DND-41 (cell line): Measurements from ENCODE around the gene STARD13.

Experiments used
- ATAC-seq: fragments of 200-7000 bp; cut with Tn5 transposase; 3 replicates; pipeline ENCODE4 v1.9.1; 2021; ENCODE audit warnings: low read depth; ENCODE audit not compliant: insufficient read depth
- DNase-seq: peaks from one replicate; pipeline ENCODE4 v3.0.0-alpha.2; 2020
- H2AFZ ChIP-seq: 2 replicates; pipeline ENCODE4 v1.6.0; 2012; ENCODE audit warnings: low read depth, low read length
- H3K27ac ChIP-seq: 2 replicates; pipeline ENCODE4 v1.5.1; 2012; ENCODE audit warnings: low read length, inconsistent platforms
- H3K27me3 ChIP-seq: fragments of 200-600 bp; sonication (generic); 2 replicates; pipeline ENCODE4 v1.6.0; 2012; ENCODE audit warnings: low read length, mild to moderate bottlenecking, inconsistent platforms; ENCODE audit not compliant: insufficient read depth, poor library complexity
- H3K36me3 ChIP-seq: 2 replicates; pipeline ENCODE4 v1.5.1; 2012; ENCODE audit warnings: low read length, inconsistent platforms; ENCODE audit not compliant: insufficient read depth
- H3K4me1 ChIP-seq: 2 replicates; pipeline ENCODE4 v1.5.1; 2012; ENCODE audit warnings: mild to moderate bottlenecking, low read length; ENCODE audit not compliant: insufficient read depth
- H3K4me2 ChIP-seq: 2 replicates; pipeline ENCODE4 v1.6.0; 2012; ENCODE audit warnings: mild to moderate bottlenecking, moderate library complexity, low read length, inconsistent platforms; ENCODE audit not compliant: insufficient read depth
- H3K4me3 ChIP-seq, 2 experiments: fragments of 200-600 bp in 1 of 2; shearing (Covaris generic) in 1 of 2; 2 replicates each; pipeline ENCODE4 v1.5.1; 2012 to 2016; ENCODE audit warnings: inconsistent platforms in 2 of 2, low read length in 2 of 2, mild to moderate bottlenecking in 2 of 2, low read depth in 1 of 2, moderate library complexity in 1 of 2
- H3K79me2 ChIP-seq: 2 replicates; pipeline ENCODE4 v1.6.0; 2012; ENCODE audit warnings: low read length, inconsistent platforms; ENCODE audit not compliant: insufficient read depth
- H3K9ac ChIP-seq: 2 replicates; pipeline ENCODE4 v1.6.0; 2012; ENCODE audit warnings: low read depth, mild to moderate bottlenecking, inconsistent platforms, low read length, moderate library complexity
- H3K9me3 ChIP-seq: 2 replicates; pipeline ENCODE4 v1.5.1; 2012; ENCODE audit warnings: low read length, moderate library complexity, mild to moderate bottlenecking, inconsistent platforms; ENCODE audit not compliant: insufficient read depth, severe bottlenecking
- H4K20me1 ChIP-seq: 2 replicates; pipeline ENCODE4 v1.6.0; 2012; ENCODE audit warnings: low read length; ENCODE audit not compliant: insufficient read depth
- CTCF ChIP-seq: IDR thresholded peaks from 2 replicates; pipeline ENCODE4 v1.5.1; 2012; ENCODE audit warnings: borderline replicate concordance, low read length, moderate library complexity, mild to moderate bottlenecking; ENCODE audit not compliant: poor library complexity, severe bottlenecking; ENCODE audit errors: extremely low read depth
- EZH2 ChIP-seq: IDR thresholded peaks from 3 replicates; pipeline ENCODE4 v1.6.1; 2012; ENCODE audit warnings: borderline replicate concordance, low read depth, mild to moderate bottlenecking, moderate library complexity, low read length, inconsistent platforms; ENCODE audit not compliant: severe bottlenecking

STARD13 gene

GRCh38 chr13:33296793-33297425 lies 11.4 kb upstream of the STARD13 start:
- H3K9me3 ChIP-seq, result no peaks in the 10 kb centered on the region
- H3K79me2 ChIP-seq, result no peaks in the 10 kb centered on the region
- ATAC-seq, result no peak
- no peak for TF ChIP-seq CTCF
- TF ChIP-seq EZH2, result no peak
- no peak overlapping the region for H3K4me3 ChIP-seq
- H3K36me3 ChIP-seq, result no peaks in the 10 kb centered on the region
- H3K27ac ChIP-seq, result no peak overlapping the region
- H4K20me1 ChIP-seq, result no peaks in the 10 kb centered on the region
- no peak overlapping the region for H3K4me2 ChIP-seq
- H2AFZ ChIP-seq, result no peak overlapping the region
- no peaks in the 10 kb centered on the region for H3K27me3 ChIP-seq
- no peaks in the 10 kb centered on the region for H3K4me1 ChIP-seq
- no peak for DNase-seq
- H3K9ac ChIP-seq, result no peak overlapping the region

- H3K9me3 ChIP-seq, result no peaks in the 10 kb centered on the region
- H3K27ac ChIP-seq, result no peak overlapping the region
- no peak overlapping the region for H3K4me3 ChIP-seq
- DNase-seq (no peak), ATAC-seq (no peak)
- H3K36me3 ChIP-seq, result no peaks in the 10 kb centered on the region
- no peak overlapping the region for H3K9ac ChIP-seq
- H3K79me2 ChIP-seq, result no peaks in the 10 kb centered on the region
- TF ChIP-seq EZH2 (no peak), CTCF (no peak)
- H3K27me3 ChIP-seq, result peaks cover 2% of the 10 kb centered on the region
- no peak overlapping the region for H2AFZ ChIP-seq
- no peak overlapping the region for H3K4me2 ChIP-seq
- H3K4me1 ChIP-seq, result no peaks in the 10 kb centered on the region
- H4K20me1 ChIP-seq, result no peaks in the 10 kb centered on the region
Observed at GRCh38 chr13:33292712-33293111, 7.2 kb upstream of the STARD13 start.

- no peaks in the 10 kb centered on the region for H3K4me1 ChIP-seq
- no peaks in the 10 kb centered on the region for H3K36me3 ChIP-seq
- peaks cover 2% of the 10 kb centered on the region for H3K27me3 ChIP-seq
- no peak overlapping the region for H2AFZ ChIP-seq
- no peaks in the 10 kb centered on the region for H4K20me1 ChIP-seq
- H3K4me3 ChIP-seq, result no peak overlapping the region
- no peaks in the 10 kb centered on the region for H3K79me2 ChIP-seq
- TF ChIP-seq EZH2, result no peak
- TF ChIP-seq CTCF, result no peak
- ATAC-seq (no peak), DNase-seq (no peak)
- H3K9ac ChIP-seq, result no peak overlapping the region
- H3K9me3 ChIP-seq, result no peaks in the 10 kb centered on the region
- no peak overlapping the region for H3K27ac ChIP-seq
- H3K4me2 ChIP-seq, result no peak overlapping the region
Observed at GRCh38 chr13:33290421-33290965, 4.9 kb upstream of the STARD13 start.
